ENCODE data around the gene GAD1.
A peak's percentile ranks its signal among the peaks of the same experiment; 100 is the strongest.

The GAD1 gene

DNA sequence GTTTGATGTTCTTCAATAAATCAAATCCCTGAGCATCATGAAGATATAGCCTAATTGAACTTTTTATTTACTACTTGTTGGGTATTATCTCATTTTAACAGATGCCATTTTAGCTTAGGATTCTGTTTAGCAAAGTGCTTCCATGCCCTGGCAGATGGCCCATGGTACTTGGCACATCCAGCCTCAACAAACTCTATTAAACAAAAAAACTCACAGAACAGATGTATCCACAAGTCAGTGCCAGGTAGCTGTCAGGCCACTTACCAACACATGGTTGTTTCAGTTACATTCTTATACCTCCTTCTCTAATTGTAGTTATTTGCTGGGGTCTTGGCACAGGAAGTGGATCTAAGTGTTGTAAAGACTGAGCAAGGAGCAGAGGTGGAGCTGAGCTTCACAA, 29.6 kb downstream of the GAD1 start:
- H3K36me3 ChIP-seq (ENCODE audit: insufficient read depth, low read length): no peaks in the 10 kb centered on the region
- no peaks in the 10 kb centered on the region for H3K9me3 ChIP-seq (ENCODE audit: control insufficient read depth, insufficient read depth, low read length)
- no peak overlapping the region for H3K9ac ChIP-seq (ENCODE audit: low read depth, low read length)
- peaks cover 5% of the 10 kb centered on the region; the same call in 1 of the 2 replicates for H3K4me1 ChIP-seq (ENCODE audit: insufficient read depth, low read length)

- Histone ChIP-seq H3K9ac (ENCODE audit: low read depth, low read length) (no peak overlapping the region), H3K36me3 (ENCODE audit: insufficient read depth, low read length) (no peaks in the 10 kb centered on the region), H3K9me3 (ENCODE audit: control insufficient read depth, insufficient read depth, low read length) (no peaks in the 10 kb centered on the region), H3K4me1 (ENCODE audit: insufficient read depth, low read length) (peaks cover 5% of the 10 kb centered on the region; the same call in 1 of the 2 replicates)
These were observed 31.0 kb downstream of the GAD1 start for GRCh38 chr2:170847716-170848115.

GRCh38 chr2:170848587-170848986, 31.9 kb downstream of the GAD1 start:
- Histone ChIP-seq H3K4me1 (ENCODE audit: insufficient read depth, low read length) (peaks cover 5% of the 10 kb centered on the region; the same call in 1 of the 2 replicates), H3K9me3 (ENCODE audit: control insufficient read depth, insufficient read depth, low read length) (no peaks in the 10 kb centered on the region), H3K9ac (ENCODE audit: low read depth, low read length) (no peak overlapping the region), H3K36me3 (ENCODE audit: insufficient read depth, low read length) (no peaks in the 10 kb centered on the region)

DNA sequence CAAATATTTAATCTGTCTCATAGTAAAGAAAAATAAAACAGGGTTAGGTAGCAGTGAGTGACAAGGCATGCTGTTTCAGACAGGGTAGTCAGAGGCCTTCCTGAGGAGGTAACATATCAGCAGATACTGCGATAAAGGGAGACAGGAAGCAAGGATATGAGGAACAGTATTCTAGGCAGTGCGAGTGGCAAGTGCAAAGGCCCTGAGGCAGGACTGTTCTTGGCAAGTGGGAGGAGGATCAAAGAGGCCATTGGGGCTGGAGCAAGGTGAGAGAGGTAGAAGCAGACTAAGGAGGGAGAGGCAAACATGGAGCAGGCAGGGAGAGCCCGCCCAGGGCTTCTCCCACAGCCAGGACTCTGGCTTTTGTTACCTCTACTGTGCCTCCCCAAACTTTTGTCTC, 33.6 kb downstream of the GAD1 start:
- no peaks in the 10 kb centered on the region for H3K9me3 ChIP-seq (ENCODE audit: control insufficient read depth, insufficient read depth, low read length)
- peaks cover 5% of the 10 kb centered on the region; the same call in 1 of the 2 replicates for H3K4me1 ChIP-seq (ENCODE audit: insufficient read depth, low read length)
- H3K9ac ChIP-seq (ENCODE audit: low read depth, low read length): no peak overlapping the region
- H3K36me3 ChIP-seq (ENCODE audit: insufficient read depth, low read length): no peaks in the 10 kb centered on the region

GRCh38 chr2:170851635-170852034, 34.9 kb downstream of the GAD1 start:
- Histone ChIP-seq H3K36me3 (ENCODE audit: insufficient read depth, low read length) (no peaks in the 10 kb centered on the region), H3K4me1 (ENCODE audit: insufficient read depth, low read length) (peaks cover 5% of the 10 kb centered on the region; the same call in 1 of the 2 replicates), H3K9me3 (ENCODE audit: control insufficient read depth, insufficient read depth, low read length) (no peaks in the 10 kb centered on the region), H3K9ac (ENCODE audit: low read depth, low read length) (no peak overlapping the region)

DNA sequence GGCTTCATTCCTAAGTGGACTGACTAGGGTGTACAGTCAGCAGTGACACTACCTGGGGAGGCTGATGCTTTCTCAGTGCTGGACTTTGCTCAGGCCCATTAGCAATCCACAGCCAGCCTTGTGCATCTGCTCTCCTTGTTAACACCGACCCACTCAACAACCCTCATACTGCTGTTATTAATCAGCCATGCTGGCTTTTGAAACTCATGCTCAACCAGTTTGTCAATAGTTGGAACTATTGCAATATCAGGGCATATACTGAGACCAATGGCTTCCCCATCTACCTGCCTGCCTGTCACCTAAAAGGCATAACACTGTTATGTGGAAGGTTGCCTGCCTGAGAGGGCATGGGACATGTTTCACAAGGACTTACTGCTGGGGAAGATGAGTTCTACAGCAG, 39.4 kb downstream of the GAD1 start:
- Histone ChIP-seq H3K9ac (ENCODE audit: low read depth, low read length) (no peak overlapping the region), H3K36me3 (ENCODE audit: insufficient read depth, low read length) (peaks cover 2% of the 10 kb centered on the region), H3K9me3 (ENCODE audit: control insufficient read depth, insufficient read depth, low read length) (no peaks in the 10 kb centered on the region), H3K4me1 (ENCODE audit: insufficient read depth, low read length) (no peaks in the 10 kb centered on the region)

DNA sequence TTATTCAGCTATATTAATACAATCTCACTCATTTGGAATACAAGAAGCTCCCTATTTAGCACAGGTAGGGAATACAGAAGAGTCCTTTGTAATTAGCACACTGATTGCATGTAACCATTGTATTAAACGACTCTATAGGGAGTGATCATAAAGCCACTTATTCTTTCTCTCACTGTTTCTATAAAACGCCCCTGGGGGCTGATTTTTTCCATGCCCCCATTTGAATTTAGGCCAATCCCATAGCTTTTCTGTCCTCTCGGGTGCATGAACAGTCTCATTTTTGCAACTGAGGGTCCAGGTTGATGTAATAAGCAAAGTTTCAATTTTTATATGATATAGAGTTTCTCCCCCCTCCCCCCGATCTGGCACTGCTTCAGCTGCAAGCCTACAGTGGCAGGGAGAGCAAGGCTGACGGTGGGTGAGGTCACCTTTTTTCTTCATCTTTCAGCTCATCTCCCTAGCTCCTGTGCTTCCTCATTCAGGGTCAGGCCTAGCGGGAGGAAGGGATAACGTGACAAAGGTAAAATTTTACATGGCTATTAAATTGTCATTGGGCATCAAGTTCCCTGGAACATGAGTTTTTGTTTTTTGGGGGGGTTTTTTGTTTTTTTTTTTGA, 45.7 kb downstream of the GAD1 start:
- H3K9ac ChIP-seq (ENCODE audit: low read depth, low read length): no peak overlapping the region
- H3K9me3 ChIP-seq (ENCODE audit: control insufficient read depth, insufficient read depth, low read length): no peaks in the 10 kb centered on the region
- no peaks in the 10 kb centered on the region for H3K4me1 ChIP-seq (ENCODE audit: insufficient read depth, low read length)
- H3K36me3 ChIP-seq (ENCODE audit: insufficient read depth, low read length): no peaks in the 10 kb centered on the region; the same call in 1 of the 2 replicates

GRCh38 chr2:170863087-170863486, 46.4 kb downstream of the GAD1 start:
- no peak overlapping the region for H3K9ac ChIP-seq (ENCODE audit: low read depth, low read length)
- H3K4me1 ChIP-seq (ENCODE audit: insufficient read depth, low read length): no peaks in the 10 kb centered on the region
- no peaks in the 10 kb centered on the region for H3K36me3 ChIP-seq (ENCODE audit: insufficient read depth, low read length)
- no peaks in the 10 kb centered on the region for H3K9me3 ChIP-seq (ENCODE audit: control insufficient read depth, insufficient read depth, low read length)

- Histone ChIP-seq H3K9ac (ENCODE audit: low read depth, low read length) (no peak overlapping the region), H3K9me3 (ENCODE audit: control insufficient read depth, insufficient read depth, low read length) (no peaks in the 10 kb centered on the region), H3K4me1 (ENCODE audit: insufficient read depth, low read length) (0 out of 2 replicates have a peak, but pooled peaks cover 6% of the 10 kb centered on the region), H3K36me3 (ENCODE audit: insufficient read depth, low read length) (no peaks in the 10 kb centered on the region)
These were observed 52.3 kb downstream of the GAD1 start for GRCh38 chr2:170869036-170869435.

- Histone ChIP-seq H3K36me3 (ENCODE audit: insufficient read depth, low read length) (no peaks in the 10 kb centered on the region), H3K9ac (ENCODE audit: low read depth, low read length) (no peak overlapping the region), H3K9me3 (ENCODE audit: control insufficient read depth, insufficient read depth, low read length) (no peaks in the 10 kb centered on the region), H3K4me1 (ENCODE audit: insufficient read depth, low read length) (0 out of 2 replicates have a peak, but pooled peaks cover 6% of the 10 kb centered on the region)
These were observed 52.8 kb downstream of the GAD1 start for GRCh38 chr2:170869461-170869860.

GRCh38 chr2:170873035-170873692, 56.5 kb downstream of the GAD1 start:
- H3K9ac ChIP-seq (ENCODE audit: low read depth, low read length): peak overlapping the region; percentile 43
- no peaks in the 10 kb centered on the region for H3K36me3 ChIP-seq (ENCODE audit: insufficient read depth, low read length)
- H3K9me3 ChIP-seq (ENCODE audit: control insufficient read depth, insufficient read depth, low read length): no peaks in the 10 kb centered on the region
- H3K4me1 ChIP-seq (ENCODE audit: insufficient read depth, low read length): 0 out of 2 replicates have a peak, but pooled peaks cover 6% of the 10 kb centered on the region

DNA sequence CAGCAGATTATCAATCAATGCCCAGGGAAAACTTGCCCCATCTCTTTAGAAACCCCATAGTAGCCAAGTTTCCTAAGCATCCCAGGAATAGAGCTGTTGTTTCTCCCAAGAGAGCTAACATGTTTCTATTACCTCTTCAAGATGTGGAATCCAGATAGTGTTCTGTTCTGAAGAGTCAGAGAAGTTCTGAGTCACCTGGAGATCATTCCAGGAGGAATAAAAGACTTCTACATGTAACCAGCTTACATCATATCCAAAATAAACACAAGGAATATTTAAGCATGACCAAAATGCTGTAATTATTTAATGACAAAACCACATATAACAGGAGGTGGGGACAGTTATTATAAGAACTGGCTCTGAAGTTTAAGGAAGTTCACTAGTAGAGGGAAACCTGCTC, 61.4 kb downstream of the GAD1 start:
- no peak overlapping the region for H3K9ac ChIP-seq (ENCODE audit: low read depth, low read length)
- H3K36me3 ChIP-seq (ENCODE audit: insufficient read depth, low read length): no peaks in the 10 kb centered on the region
- 0 out of 2 replicates have a peak, but pooled peaks cover under 1% of the 10 kb centered on the region for H3K4me1 ChIP-seq (ENCODE audit: insufficient read depth, low read length)
- H3K9me3 ChIP-seq (ENCODE audit: control insufficient read depth, insufficient read depth, low read length): no peaks in the 10 kb centered on the region

DNA sequence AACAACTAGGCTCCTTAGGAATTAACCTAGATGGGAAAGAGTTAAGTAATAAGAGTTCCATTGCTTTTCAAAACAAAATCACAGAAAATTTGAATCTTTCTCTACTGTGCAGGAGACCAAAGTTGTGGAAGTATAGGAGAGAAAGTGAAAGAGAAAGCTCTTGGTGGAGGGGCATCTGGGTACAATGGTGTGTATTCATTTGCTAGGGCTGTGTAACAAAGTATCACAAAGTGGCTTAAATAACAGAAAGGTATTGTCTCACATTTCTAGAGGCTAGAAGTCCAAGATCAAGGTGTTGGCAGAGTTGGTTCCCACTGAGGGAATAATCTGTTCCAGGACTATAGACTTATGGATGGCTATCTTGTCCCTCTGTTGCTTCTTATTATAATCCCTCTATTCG, 61.8 kb downstream of the GAD1 start:
- H3K9ac ChIP-seq (ENCODE audit: low read depth, low read length): no peak overlapping the region
- H3K9me3 ChIP-seq (ENCODE audit: control insufficient read depth, insufficient read depth, low read length): no peaks in the 10 kb centered on the region
- H3K36me3 ChIP-seq (ENCODE audit: insufficient read depth, low read length): no peaks in the 10 kb centered on the region
- no peaks in the 10 kb centered on the region for H3K4me1 ChIP-seq (ENCODE audit: insufficient read depth, low read length)

DNA sequence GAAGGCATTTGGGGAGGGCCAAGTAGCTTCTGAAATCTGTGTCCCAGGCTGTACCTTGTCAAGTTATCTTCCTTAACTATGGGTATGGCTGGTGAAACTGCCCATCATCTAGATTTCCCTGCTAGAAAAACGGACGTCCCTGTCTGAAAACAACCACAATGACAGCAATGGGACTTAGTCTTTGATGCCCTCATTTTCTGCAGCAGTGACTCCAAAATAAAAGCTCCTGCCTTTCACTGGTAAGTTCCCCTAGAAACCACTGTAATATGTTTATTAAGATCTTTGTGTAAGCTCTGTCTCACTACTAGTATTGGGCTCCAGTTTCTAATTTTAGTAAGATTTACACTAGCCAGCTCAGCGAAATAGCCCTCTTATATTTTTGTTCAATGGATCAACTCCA, 65.2 kb downstream of the GAD1 start:
- Histone ChIP-seq H3K9me3 (ENCODE audit: control insufficient read depth, insufficient read depth, low read length) (no peaks in the 10 kb centered on the region), H3K9ac (ENCODE audit: low read depth, low read length) (no peak overlapping the region), H3K36me3 (ENCODE audit: insufficient read depth, low read length) (no peaks in the 10 kb centered on the region), H3K4me1 (ENCODE audit: insufficient read depth, low read length) (no peaks in the 10 kb centered on the region)

GRCh38 chr2:170882758-170883157, 66.1 kb downstream of the GAD1 start:
- no peaks in the 10 kb centered on the region for H3K36me3 ChIP-seq (ENCODE audit: insufficient read depth, low read length)
- H3K4me1 ChIP-seq (ENCODE audit: insufficient read depth, low read length): no peaks in the 10 kb centered on the region
- no peaks in the 10 kb centered on the region for H3K9me3 ChIP-seq (ENCODE audit: control insufficient read depth, insufficient read depth, low read length)
- H3K9ac ChIP-seq (ENCODE audit: low read depth, low read length): no peak overlapping the region
